Activated CD8-positive, alpha-beta memory T cell treated with anti-CD3 and anti-CD28 coated beads, Interleukin-2, amount 50 U/mL, for 24 hours (primary cell): Measurements from ENCODE around the gene ARFIP2.

Experiments used
- DNase-seq: peaks from one replicate; pipeline ENCODE4 v3.0.0-alpha.2; 2020; ENCODE audit errors: extremely low read depth

Gene ARFIP2

GRCh38 chr11:6482441-6482840 is 1.3 kb upstream of the ARFIP2 start:
- no peak for DNase-seq

- DNase-seq: no peak
These were observed 769 bp upstream of the ARFIP2 start for GRCh38 chr11:6481924-6482275.

DNA sequence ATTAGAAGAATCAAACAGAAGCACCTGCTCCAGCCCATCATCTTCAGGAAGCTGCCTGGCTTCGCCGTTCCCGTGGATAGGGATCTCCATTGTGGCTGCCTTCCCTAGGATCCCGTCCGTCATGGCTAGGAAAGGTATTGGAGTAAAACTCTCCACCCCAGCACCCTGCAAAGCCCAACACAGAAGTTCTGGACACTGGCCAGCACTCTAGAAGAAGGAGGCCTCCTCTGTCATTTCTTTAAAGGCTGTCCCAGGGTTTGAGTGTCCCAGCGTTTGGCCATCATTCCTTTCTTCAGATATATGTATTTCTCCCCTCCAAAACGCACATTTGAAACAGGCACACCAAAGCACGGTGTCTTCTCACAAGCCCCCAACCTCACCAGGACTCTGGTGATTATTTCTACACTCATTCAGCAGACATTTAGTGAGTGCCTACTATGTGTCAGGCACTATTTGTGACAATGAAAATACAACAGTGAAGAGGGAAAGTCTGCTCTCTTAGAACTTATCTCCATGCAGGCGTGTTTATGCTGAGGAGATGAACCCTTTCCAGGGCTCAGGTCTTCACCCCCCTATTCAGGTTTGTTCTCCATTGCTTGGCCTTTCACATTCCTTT is 724 bp downstream of the ARFIP2 start:
- DNase-seq: no peak

GRCh38 chr11:6476571-6476970 is 4.6 kb downstream of the ARFIP2 start:
- DNase-seq: no peak

DNA sequence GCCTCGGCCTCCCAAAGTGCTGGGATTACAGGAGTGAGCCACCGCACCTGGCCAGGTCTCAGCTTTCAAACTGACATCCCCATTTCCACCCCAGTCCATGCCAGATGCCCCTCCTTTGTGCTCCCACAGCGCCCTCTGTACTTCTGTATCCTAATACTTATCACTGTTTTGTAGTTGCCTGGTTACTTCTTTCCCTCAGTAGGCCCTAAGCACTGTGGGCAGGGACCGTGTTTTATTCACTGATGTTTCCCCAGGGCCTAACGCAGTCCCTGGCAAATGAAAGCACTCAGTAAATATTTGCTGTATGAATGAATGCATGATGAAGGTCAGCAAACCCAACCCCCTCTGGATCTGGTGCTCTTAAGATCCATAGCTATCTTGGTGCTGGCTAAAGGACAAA is 5.2 kb downstream of the ARFIP2 start:
- DNase-seq: no peak

DNA sequence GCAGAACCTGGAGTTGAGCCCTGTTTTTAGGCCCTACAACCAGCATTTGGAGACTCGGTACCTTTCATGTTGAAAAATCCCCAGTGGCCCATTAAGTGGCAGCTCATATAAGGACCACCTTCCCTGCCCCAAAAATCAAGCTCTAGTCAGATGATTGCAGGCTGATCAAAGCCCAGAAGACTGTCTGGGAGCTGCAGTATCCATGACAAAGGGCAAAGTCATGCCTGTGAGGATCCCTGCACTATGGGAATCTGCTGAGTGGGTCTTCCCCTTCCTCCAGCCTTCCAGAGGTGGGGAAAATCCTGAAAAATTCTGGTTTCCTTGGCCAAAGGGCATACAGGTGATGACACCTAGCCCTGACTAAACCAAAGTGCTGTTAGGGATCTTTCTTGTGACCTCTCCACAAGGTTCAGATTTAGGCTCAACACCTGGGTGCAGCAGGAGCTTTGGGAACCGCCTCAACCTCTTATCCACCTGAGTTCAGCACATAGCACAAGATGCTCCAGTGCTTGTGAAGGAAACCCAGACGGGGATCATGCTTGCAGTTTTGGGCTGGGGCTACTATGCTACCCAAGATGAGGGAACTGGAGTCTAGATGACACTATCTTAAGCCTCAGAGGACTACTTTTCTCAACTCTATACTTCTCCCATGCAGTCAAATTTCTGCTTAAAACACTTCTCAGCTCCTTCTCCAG is 6.2 kb downstream of the ARFIP2 start:
- no peak for DNase-seq

GRCh38 chr11:6474413-6474792 is 6.7 kb downstream of the ARFIP2 start:
- no peak for DNase-seq

DNA sequence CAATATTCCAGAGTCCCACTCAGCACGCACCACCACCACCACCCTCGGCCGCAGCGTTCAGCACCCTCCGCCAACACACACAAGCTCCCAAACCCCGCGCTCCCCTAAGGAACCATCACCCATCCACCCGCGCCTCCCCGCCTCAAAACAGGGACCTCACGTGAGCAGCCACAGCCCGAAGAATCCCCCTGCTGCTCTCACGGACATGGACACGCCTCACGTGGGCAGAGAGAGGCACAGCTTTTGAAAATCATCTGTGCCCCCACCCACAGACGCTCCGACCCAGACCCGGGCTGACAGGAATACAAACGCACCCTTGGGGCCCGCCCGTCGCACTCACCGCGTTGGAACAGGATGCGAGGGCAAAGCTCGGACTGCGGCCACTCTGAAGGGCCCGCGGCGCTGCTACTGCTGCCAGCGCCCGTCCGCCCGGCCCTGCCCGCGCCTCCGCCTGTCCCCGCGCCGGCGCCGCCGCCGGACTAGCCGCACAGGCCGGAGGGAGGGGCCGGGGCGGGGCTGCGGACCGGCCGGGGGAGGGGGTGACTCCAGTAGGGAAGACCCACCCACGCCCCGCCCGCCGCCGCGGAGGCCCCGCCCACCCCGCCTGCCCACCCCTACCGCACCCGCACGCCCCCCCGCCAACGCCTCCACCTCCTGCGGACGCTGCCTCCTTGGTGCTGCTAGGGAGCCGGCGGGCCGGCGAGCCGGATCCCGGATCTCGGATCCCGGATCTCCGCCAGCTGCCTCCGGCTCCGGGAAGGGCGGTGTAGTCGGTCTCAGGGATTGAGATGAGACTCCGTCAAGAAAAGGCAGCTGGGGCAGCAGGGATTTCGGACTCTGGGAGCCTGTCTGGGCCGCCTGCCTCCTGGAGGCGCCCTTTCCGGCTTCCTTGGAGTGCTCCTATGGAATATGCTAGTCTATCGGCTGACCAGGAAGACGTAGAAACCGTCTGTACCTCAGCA is 7.4 kb downstream of the ARFIP2 start, which contains the start of gene TRIM3:
TRIM3 (minus strand) TSS at position 491 of the 962 bp plus-strand sequence. CDS start 8,246 bp downstream, outside the sequence.
- DNase-seq: peak; percentile 21

DNA sequence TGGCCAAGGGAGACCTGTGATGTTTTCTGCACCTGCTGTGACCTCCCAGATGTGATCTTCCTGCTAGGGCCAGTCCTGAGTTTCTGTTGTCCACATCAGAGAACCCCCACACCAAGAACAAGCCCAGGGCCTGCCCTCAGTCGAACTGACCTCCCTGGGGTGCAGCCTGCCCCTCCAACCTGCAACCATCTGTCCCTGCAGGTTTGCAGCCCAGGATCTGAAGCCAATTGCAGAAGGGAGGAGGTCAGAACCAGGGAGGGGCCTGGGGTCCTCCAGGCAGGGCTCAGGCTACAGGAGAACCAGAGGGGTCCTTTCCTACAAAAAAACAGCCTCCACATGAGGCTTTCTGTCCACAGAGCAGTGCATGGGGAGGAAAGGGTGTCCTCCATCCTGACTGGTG is 8.2 kb downstream of the ARFIP2 start:
- no peak for DNase-seq

DNA sequence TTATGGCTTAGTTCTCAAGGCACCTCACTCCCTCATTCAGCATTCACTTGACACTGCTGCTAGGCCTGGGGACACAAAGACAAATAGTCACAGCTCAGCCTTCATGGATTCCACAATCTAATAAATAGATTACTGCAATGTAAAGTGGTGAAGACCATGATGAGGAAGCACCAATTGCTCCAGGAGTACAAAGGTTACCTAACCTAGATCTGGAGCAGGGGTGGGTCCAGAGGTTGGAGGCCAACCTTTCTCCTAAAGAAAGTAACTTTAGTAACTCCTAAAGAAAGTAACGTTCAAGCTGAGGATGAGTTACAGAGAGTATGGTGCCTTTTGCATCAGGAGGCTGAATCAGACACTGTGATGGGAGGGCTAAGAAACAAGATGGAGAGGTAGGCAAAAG is 11.5 kb downstream of the ARFIP2 start:
- no peak for DNase-seq

GRCh38 chr11:6468712-6469495 is 12.2 kb downstream of the ARFIP2 start:
- no peak for DNase-seq

GRCh38 chr11:6459099-6459450 is 22.1 kb downstream of the ARFIP2 start:
- DNase-seq: no peak

GRCh38 chr11:6458352-6459098 is 22.6 kb downstream of the ARFIP2 start:
- no peak for DNase-seq

- DNase-seq: no peak
These were observed 23.4 kb downstream of the ARFIP2 start for GRCh38 chr11:6457581-6458320.

DNA sequence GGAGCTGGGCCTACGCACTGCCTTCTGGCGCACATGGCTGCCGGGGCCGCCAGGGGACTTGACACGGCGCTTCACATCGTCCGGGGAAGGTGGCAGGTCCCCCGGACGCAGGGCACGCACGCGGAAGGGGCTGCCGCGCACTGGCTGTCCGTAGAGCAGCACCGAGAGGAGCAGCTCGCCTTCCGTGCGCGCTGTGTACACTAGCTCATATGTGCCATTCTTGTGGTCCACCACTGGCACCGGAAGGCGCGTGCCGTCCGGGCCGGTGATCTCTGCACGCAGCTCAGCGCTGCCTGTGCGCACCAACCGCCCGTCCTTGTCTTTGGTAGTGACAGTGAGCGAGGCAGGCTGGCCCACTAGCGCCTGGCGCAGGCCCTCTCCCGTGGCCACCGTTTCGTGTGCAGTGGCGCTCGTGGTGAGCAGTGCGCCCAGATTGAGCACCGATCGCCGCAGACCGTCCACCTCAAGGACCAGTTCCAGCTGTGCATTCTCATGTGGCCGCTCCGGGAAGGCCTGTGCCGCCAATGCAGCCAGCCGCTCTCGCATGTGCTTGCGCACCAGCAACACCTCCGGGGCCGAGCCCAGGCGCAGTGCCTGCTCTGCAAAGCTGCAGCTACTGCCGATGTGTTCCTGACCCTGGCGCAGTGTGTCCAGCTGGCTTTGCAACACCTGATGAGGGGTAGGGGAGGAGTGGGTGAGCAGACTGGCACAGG is 24.6 kb downstream of the ARFIP2 start:
- no peak for DNase-seq

DNA sequence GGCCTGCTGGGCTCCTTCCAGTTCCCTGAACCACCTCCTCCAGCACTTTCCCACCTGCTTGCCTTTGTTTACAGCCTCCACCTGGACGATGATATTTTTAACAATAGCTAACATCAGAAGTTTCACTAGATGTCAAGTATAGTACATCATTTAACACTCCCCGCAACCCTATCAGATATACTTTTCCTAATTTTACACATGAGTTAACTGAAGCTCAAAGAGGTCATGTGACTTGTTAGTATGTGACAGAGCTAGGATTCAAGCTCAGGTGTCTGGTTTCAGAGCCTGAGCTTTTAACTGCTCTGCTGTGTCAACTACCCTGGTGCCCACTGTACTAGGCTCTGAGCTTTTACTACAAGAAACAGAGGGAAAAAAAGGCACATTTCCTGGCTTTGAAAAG is 26.1 kb downstream of the ARFIP2 start:
- DNase-seq: no peak

- DNase-seq: no peak
These were observed 28.0 kb downstream of the ARFIP2 start for GRCh38 chr11:6453152-6453551.

GRCh38 chr11:6452219-6452618 is 28.9 kb downstream of the ARFIP2 start:
- no peak for DNase-seq

DNA sequence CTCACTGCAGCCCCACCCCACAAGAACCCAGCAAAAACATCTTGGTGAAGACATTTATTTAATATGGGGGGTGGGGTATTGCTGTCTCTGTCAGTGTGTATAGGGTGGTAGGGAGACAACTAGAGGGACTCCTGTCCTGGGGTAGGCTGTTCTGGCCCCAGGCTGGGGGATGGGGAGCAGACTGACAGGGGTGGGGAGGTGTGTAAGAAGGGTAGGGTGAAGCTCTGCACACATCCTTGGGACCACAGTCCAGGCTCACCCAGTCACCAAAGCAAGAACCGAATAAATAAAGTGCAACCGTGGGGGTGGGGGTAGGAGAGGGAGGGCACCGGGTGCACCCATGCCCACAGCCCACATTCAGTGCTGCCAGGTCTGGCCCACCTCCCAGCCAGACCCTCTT is 32.6 kb downstream of the ARFIP2 start:
- DNase-seq: no peak
